GM10248 (cell line): ENCODE data around the gene PRKCD.
A peak's percentile ranks its signal among the peaks of the same experiment; 100 is the strongest.

Experiments
- CTCF ChIA-PET: fragments of 300-600 bp; sonication (Branson Sonifier 250); formaldehyde crosslinking; extraction: SDS; loops from one replicate; lab custom pipeline; 2021; ENCODE audit warnings: antibody characterized with exemption; lab: Yijun Ruan, JAX
- POLR2A ChIA-PET: fragments of 350-650 bp; sonication (Branson Sonifier 250); formaldehyde crosslinking; extraction: SDS; loops from one replicate; lab custom pipeline; 2020; ENCODE audit warnings: antibody characterized with exemption; lab: Yijun Ruan, JAX
- DNase-seq: peaks from one replicate; pipeline ENCODE4 v3.0.0; 2012; ENCODE audit errors: extremely low spot score
- CTCF ChIP-seq: IDR thresholded peaks from 2 replicates; pipeline ENCODE4 v1.5.1; 2012; ENCODE audit warnings: mild to moderate bottlenecking, low read depth; ENCODE audit errors: extremely low read depth, missing control alignments, control extremely low read depth

The PRKCD gene

GRCh38 chr3:53129344-53129743, 31.7 kb upstream of the PRKCD start:
- TF ChIP-seq CTCF, result no peak
- DNase-seq, result no peak
- POLR2A ChIA-PET, result no interaction called here
- CTCF ChIA-PET, result interaction anchor here (0.8 to 14.9 kb wide), 4 partner anchors 9 to 66 kb away, joined by 3 to 140 read pairs (median 74); no protein-coding TSS in a partner anchor

GRCh38 chr3:53130179-53131061, 30.6 kb upstream of the PRKCD start, which contains the start of gene RFT1:
TSS of gene RFT1 (minus strand) at chr3:53130435. CDS start at chr3:53130400, 35 bp downstream.
- TF ChIP-seq CTCF, result no peak
- ChIA-PET POLR2A (no interaction called here), CTCF (interaction anchor here (0.8 to 14.9 kb wide), 6 partner anchors 8 to 65 kb away, joined by 3 to 236 read pairs (median 74); no protein-coding TSS in a partner anchor)
- DNase-seq, result peak; percentile 94

- POLR2A ChIA-PET, result no interaction called here
- TF ChIP-seq CTCF, result no peak
- no peak for DNase-seq
- CTCF ChIA-PET, result interaction anchor here (0.7 to 14.9 kb wide), 5 partner anchors 9 to 63 kb away, joined by 3 to 236 read pairs (median 114); no protein-coding TSS in a partner anchor
Observed at GRCh38 chr3:53131096-53131495, 29.9 kb upstream of the PRKCD start.

- POLR2A ChIA-PET, result no interaction called here
- CTCF ChIA-PET, result interaction anchor here (1.3 to 14.9 kb wide), 8 partner anchors 10 to 67 kb away, joined by 3 to 236 read pairs (median 28); partner anchors contain the start of gene PRKCD
Observed at GRCh38 chr3:53132347-53132746, 28.7 kb upstream of the PRKCD start.

GRCh38 chr3:53134631-53135232, 26.3 kb upstream of the PRKCD start:
- POLR2A ChIA-PET, result interaction anchor here (1.0 kb wide), 1 partner anchor 62 kb away, joined by 4 read pairs; no protein-coding TSS in a partner anchor
- DNase-seq, result peak; percentile 87
- TF ChIP-seq CTCF, result peak; percentile 93
- CTCF ChIA-PET, result interaction anchor here (0.7 to 14.9 kb wide), 28 partner anchors 9 to 117 kb away, joined by 3 to 236 read pairs (median 4); partner anchors contain the start of gene PRKCD

More at GRCh38 chr3:53132347-53132746, 28.7 kb upstream of the PRKCD start:
- DNase-seq, result no peak
- TF ChIP-seq CTCF, result no peak

- POLR2A ChIA-PET, result no interaction called here
- CTCF ChIA-PET, result interaction anchor here (0.9 to 14.9 kb wide), 8 partner anchors 9 to 71 kb away, joined by 3 to 236 read pairs (median 3); no protein-coding TSS in a partner anchor
- no peak for TF ChIP-seq CTCF
- DNase-seq, result no peak
Observed at GRCh38 chr3:53137221-53137620, 23.8 kb upstream of the PRKCD start.
